ENCODE measurements around the gene GPR137. TPM values are rescaled to one million over a fixed set of nuclear protein-coding genes. Genes with fewer than 3 reads are reported as not detected.

The GPR137 gene
- total and polyA plus RNA-seq, 9 of the 15 experiments (the other 6 are each of a cell fraction or from before 2014, with no cell fraction given) = 0.32 to 26.7 (median 10.7) TPM

DNA sequence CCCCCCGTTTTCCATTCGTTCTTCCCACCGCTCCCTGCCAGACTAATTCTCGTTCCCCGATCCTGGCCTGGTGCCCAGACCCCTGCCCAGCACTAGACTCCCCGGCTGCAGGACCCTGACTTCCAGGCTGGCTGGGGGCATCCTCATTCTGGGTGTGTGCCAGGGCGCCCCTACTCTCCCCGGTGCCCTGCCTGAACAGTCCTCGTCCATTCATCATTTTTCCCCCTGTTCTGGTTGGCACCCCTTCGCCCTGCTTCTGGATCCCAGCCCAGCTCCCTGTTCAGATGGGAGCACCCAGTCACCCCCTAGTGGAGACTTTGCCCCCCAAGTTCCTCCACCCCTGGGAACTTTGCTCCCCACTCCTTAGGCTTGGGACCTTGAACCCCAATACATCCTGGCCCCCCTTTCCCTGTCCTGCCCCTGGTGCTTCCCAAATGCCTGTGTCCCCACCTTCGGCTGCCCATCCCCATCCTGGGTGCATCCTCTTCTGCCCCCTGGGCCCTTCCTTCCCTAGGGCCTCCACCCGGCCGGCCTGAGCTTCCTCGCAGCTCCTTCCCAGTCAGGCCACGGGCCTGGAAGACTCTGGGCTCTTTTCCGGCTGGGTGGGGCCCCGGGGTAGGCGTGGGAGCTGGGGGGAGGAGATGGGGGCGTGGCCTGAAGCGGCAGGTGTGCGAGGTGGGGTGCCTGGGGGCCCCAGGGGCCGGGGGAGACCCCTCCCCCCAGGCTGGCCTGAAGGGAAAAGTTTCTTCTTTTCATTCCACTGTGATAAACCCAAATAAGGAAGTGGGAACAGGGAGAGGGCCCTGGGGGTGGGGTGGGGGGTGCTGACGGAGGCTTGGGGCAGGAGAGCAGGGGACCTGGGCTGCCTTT is 33.4 kb upstream of the GPR137 start (continued):
- TF ChIP-seq, protein P1, sequence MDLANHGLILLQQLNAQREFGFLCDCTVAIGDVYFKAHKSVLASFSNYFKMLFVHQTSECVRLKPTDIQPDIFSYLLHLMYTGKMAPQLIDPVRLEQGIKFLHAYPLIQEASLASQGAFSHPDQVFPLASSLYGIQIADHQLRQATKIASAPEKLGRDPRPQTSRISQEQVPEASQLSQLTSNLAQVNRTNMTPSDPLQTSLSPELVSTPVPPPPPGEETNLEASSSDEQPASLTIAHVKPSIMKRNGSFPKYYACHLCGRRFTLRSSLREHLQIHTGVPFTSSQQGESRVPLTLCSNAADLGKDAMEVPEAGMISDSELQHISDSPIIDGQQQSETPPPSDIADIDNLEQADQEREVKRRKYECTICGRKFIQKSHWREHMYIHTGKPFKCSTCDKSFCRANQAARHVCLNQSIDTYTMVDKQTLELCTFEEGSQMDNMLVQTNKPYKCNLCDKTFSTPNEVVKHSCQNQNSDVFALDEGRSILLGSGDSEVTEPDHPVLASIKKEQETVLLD (IDR thresholded peaks at IDR 0.05) = peak; percentile 71
- TF ChIP-seq, protein P2, sequence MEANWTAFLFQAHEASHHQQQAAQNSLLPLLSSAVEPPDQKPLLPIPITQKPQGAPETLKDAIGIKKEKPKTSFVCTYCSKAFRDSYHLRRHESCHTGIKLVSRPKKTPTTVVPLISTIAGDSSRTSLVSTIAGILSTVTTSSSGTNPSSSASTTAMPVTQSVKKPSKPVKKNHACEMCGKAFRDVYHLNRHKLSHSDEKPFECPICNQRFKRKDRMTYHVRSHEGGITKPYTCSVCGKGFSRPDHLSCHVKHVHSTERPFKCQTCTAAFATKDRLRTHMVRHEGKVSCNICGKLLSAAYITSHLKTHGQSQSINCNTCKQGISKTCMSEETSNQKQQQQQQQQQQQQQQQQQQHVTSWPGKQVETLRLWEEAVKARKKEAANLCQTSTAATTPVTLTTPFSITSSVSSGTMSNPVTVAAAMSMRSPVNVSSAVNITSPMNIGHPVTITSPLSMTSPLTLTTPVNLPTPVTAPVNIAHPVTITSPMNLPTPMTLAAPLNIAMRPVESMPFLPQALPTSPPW (CRISPR knock-in tag; IDR thresholded peaks at IDR 0.05) = peak; percentile 72
- TF ChIP-seq CTBP1 (IDR thresholded peaks at IDR 0.05; ENCODE audit: borderline replicate concordance) (peak; percentile 51; the same call in 1 of the 2 replicates), ZNF263 (CRISPR knock-in tag; IDR thresholded peaks at IDR 0.05; ENCODE audit: borderline replicate concordance) (peak; percentile 50; the same call in 1 of the 2 replicates), SMARCA5 (IDR thresholded peaks at IDR 0.05) (no peak), CCNT2 (IDR thresholded peaks at IDR 0.05; ENCODE audit: borderline replicate concordance, extremely low read depth, insufficient read length, low read depth, low read length) (peak; percentile 28), ZBTB17 (CRISPR knock-in tag; IDR thresholded peaks at IDR 0.05) (peak; percentile 16; the same call in 1 of the 2 replicates), STAT5B (CRISPR knock-in tag; IDR thresholded peaks at IDR 0.05) (no peak), ZSCAN32 (CRISPR knock-in tag; IDR thresholded peaks at IDR 0.05) (no peak), HDAC1 (IDR thresholded peaks at IDR 0.05) (peak in 1 of 2 experiments; percentile 70; a peak in 2 of 4 replicates), SIN3A (IDR thresholded peaks at IDR 0.05; ENCODE audit: borderline replicate concordance in 2 of 2, control insufficient read depth in 1 of 2, low read depth in 2 of 2, low read length in 2 of 2) (0 out of 4 replicates have a peak, but pooled peaks of 1 of the 2 experiments have one; percentile 49), KDM1A (IDR thresholded peaks at IDR 0.05) (no peak), MTA3 (IDR thresholded peaks at IDR 0.05; ENCODE audit: borderline replicate concordance) (0 out of 2 replicates have a peak, but pooled peaks have one; percentile 45)
- TF ChIP-seq, protein P3, sequence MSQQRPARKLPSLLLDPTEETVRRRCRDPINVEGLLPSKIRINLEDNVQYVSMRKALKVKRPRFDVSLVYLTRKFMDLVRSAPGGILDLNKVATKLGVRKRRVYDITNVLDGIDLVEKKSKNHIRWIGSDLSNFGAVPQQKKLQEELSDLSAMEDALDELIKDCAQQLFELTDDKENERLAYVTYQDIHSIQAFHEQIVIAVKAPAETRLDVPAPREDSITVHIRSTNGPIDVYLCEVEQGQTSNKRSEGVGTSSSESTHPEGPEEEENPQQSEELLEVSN (IDR thresholded peaks at IDR 0.05; ENCODE audit: borderline replicate concordance in 1 of 2, extremely low read depth in 1 of 2, insufficient read depth in 1 of 2, insufficient read length in 1 of 2, low read depth in 1 of 2, low read length in 1 of 2, poor library complexity in 1 of 2, severe bottlenecking in 1 of 2) = peak in 1 of 2 experiments; percentile 13
- TF ChIP-seq, protein P4, sequence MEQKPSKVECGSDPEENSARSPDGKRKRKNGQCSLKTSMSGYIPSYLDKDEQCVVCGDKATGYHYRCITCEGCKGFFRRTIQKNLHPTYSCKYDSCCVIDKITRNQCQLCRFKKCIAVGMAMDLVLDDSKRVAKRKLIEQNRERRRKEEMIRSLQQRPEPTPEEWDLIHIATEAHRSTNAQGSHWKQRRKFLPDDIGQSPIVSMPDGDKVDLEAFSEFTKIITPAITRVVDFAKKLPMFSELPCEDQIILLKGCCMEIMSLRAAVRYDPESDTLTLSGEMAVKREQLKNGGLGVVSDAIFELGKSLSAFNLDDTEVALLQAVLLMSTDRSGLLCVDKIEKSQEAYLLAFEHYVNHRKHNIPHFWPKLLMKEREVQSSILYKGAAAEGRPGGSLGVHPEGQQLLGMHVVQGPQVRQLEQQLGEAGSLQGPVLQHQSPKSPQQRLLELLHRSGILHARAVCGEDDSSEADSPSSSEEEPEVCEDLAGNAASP (IDR thresholded peaks at IDR 0.05) = no peak
- TF ChIP-seq, protein P5, sequence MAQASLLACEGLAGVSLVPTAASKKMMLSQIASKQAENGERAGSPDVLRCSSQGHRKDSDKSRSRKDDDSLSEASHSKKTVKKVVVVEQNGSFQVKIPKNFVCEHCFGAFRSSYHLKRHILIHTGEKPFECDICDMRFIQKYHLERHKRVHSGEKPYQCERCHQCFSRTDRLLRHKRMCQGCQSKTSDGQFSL (CRISPR knock-in tag; IDR thresholded peaks at IDR 0.05) = 0 out of 2 replicates have a peak, but pooled peaks have one; percentile 7
- TF ChIP-seq, protein P5 (tag; IDR thresholded peaks at IDR 0.05) = no peak
